Skeletal muscle tissue (tissue), 4 donors: ENCODE results near the gene UNC50. TPM values are rescaled to one million over a fixed set of nuclear protein-coding genes. Genes with fewer than 3 reads are reported as not detected.

ENCODE experiments used
- H3K27ac ChIP-seq: one replicate; pipeline ENCODE4 v1.7.0; 2013; ENCODE audit warnings: mild to moderate bottlenecking, low read depth, low read length, inconsistent platforms
- H3K27me3 ChIP-seq, 3 donors: one replicate each; pipeline ENCODE4 v1.7.0; 2013; ENCODE audit warnings: low read length in 3 of 3; ENCODE audit not compliant: control insufficient read depth in 3 of 3, insufficient read depth in 3 of 3
- H3K36me3 ChIP-seq, 3 donors: one replicate each; pipeline ENCODE4 v1.7.0; 2013; ENCODE audit warnings: low read length in 3 of 3; ENCODE audit not compliant: control insufficient read depth in 3 of 3, insufficient read depth in 3 of 3
- H3K4me1 ChIP-seq, 3 donors: one replicate each; pipeline ENCODE4 v1.7.0; 2013; ENCODE audit warnings: low read length in 3 of 3, mild to moderate bottlenecking in 3 of 3; ENCODE audit not compliant: control insufficient read depth in 3 of 3, insufficient read depth in 3 of 3
- H3K4me3 ChIP-seq, 3 donors: one replicate each; pipeline ENCODE4 v1.7.0; 2013; ENCODE audit warnings: low read length in 3 of 3
- H3K9ac ChIP-seq, 3 donors: one replicate each; pipeline ENCODE4 v1.7.0; 2013; ENCODE audit warnings: low read length in 3 of 3, mild to moderate bottlenecking in 3 of 3, moderate library complexity in 2 of 3, low read depth in 1 of 3
- H3K9me3 ChIP-seq, 3 donors: one replicate each; pipeline ENCODE4 v1.7.0; 2013; ENCODE audit warnings: low read length in 3 of 3; ENCODE audit not compliant: control insufficient read depth in 3 of 3
- total RNA-seq: library from RNA; depleted of rRNA; stranded (reverse); fragments of >200 nt; gene quantifications from one replicate; pipeline ENCODE4 v1.2.3, GENCODE V29; 2014
- donor health status: Osteomylitis.

UNC50 gene
- total RNA-seq, 1 donor from 2014 or later, result 49.1 TPM

- H3K4me1 ChIP-seq, result no peaks in the 10 kb centered on the region
- H3K27ac ChIP-seq, result no peak overlapping the region
- no peak overlapping the region for H3K9ac ChIP-seq
- no peaks in the 10 kb centered on the region for H3K9me3 ChIP-seq
- H3K4me3 ChIP-seq, result no peak overlapping the region
- no peaks in the 10 kb centered on the region for H3K27me3 ChIP-seq
- peaks cover 55 to 73% (median 72%) of the 10 kb centered on the region in 3 donors for H3K36me3 ChIP-seq
These were observed 35.7 kb upstream of the UNC50 start for GRCh38 chr2:98572676-98573075.

GRCh38 chr2:98573426-98573825 is 35.0 kb upstream of the UNC50 start:
- Histone ChIP-seq H3K27me3 (no peaks in the 10 kb centered on the region), H3K4me1 (no peaks in the 10 kb centered on the region), H3K36me3 (peaks cover 55 to 72% (median 72%) of the 10 kb centered on the region in 3 donors), H3K9ac (no peak overlapping the region), H3K9me3 (no peaks in the 10 kb centered on the region), H3K27ac (no peak overlapping the region), H3K4me3 (no peak overlapping the region)

- H3K9ac ChIP-seq, result no peak overlapping the region
- no peak overlapping the region for H3K27ac ChIP-seq
- no peaks in the 10 kb centered on the region for H3K4me1 ChIP-seq
- no peaks in the 10 kb centered on the region for H3K27me3 ChIP-seq
- H3K36me3 ChIP-seq, result peaks cover 31 to 58% (median 55%) of the 10 kb centered on the region in 3 donors
- no peak overlapping the region for H3K4me3 ChIP-seq
- H3K9me3 ChIP-seq, result no peaks in the 10 kb centered on the region
These were observed 31.6 kb upstream of the UNC50 start for GRCh38 chr2:98576666-98577312.

- Histone ChIP-seq H3K27ac (no peak overlapping the region), H3K9me3 (no peaks in the 10 kb centered on the region), H3K36me3 (peaks cover 31 to 61% (median 52%) of the 10 kb centered on the region in 3 donors), H3K4me1 (no peaks in the 10 kb centered on the region), H3K27me3 (no peaks in the 10 kb centered on the region), H3K9ac (no peak overlapping the region), H3K4me3 (no peak overlapping the region)
These were observed 31.1 kb upstream of the UNC50 start for GRCh38 chr2:98577313-98577712.

- H3K27ac ChIP-seq, result no peak overlapping the region
- no peaks in the 10 kb centered on the region for H3K4me1 ChIP-seq
- H3K9ac ChIP-seq, result no peak overlapping the region
- H3K36me3 ChIP-seq, result peaks cover 34 to 60% (median 50%) of the 10 kb centered on the region in 3 donors
- no peaks in the 10 kb centered on the region for H3K27me3 ChIP-seq
- no peak overlapping the region for H3K4me3 ChIP-seq
- no peaks in the 10 kb centered on the region for H3K9me3 ChIP-seq
These were observed 30.2 kb upstream of the UNC50 start for GRCh38 chr2:98578231-98578630.

- H3K27ac ChIP-seq, result no peak overlapping the region
- peak overlapping the region in 1 of 3 donors; percentile 1 for H3K9ac ChIP-seq
- no peaks in the 10 kb centered on the region for H3K9me3 ChIP-seq
- H3K4me1 ChIP-seq, result no peaks in the 10 kb centered on the region
- H3K4me3 ChIP-seq, result no peak overlapping the region
- H3K27me3 ChIP-seq, result no peaks in the 10 kb centered on the region
- H3K36me3 ChIP-seq, result peaks cover 31 to 50% (median 46%) of the 10 kb centered on the region in 3 donors
These were observed 28.5 kb upstream of the UNC50 start for GRCh38 chr2:98579926-98580325.

GRCh38 chr2:98580656-98581284 is 27.6 kb upstream of the UNC50 start:
- H3K9ac ChIP-seq, result no peak overlapping the region
- peaks cover 29 to 45% (median 37%) of the 10 kb centered on the region in 3 donors for H3K36me3 ChIP-seq
- H3K9me3 ChIP-seq, result no peaks in the 10 kb centered on the region
- H3K27ac ChIP-seq, result no peak overlapping the region
- no peak overlapping the region for H3K4me3 ChIP-seq
- no peaks in the 10 kb centered on the region for H3K27me3 ChIP-seq
- H3K4me1 ChIP-seq, result no peaks in the 10 kb centered on the region

GRCh38 chr2:98582523-98582922 is 25.9 kb upstream of the UNC50 start:
- peaks cover 17 to 44% (median 30%) of the 10 kb centered on the region in 3 donors for H3K36me3 ChIP-seq
- no peak overlapping the region for H3K9ac ChIP-seq
- H3K4me3 ChIP-seq, result no peak overlapping the region
- H3K9me3 ChIP-seq, result no peaks in the 10 kb centered on the region
- H3K4me1 ChIP-seq, result no peaks in the 10 kb centered on the region
- H3K27ac ChIP-seq, result no peak overlapping the region
- no peaks in the 10 kb centered on the region for H3K27me3 ChIP-seq

- no peak overlapping the region for H3K4me3 ChIP-seq
- H3K36me3 ChIP-seq, result peaks cover 13 to 38% (median 24%) of the 10 kb centered on the region in 3 donors
- H3K27ac ChIP-seq, result no peak overlapping the region
- H3K9me3 ChIP-seq, result no peaks in the 10 kb centered on the region
- no peaks in the 10 kb centered on the region for H3K4me1 ChIP-seq
- H3K27me3 ChIP-seq, result no peaks in the 10 kb centered on the region
- H3K9ac ChIP-seq, result no peak overlapping the region
These were observed 25.1 kb upstream of the UNC50 start for GRCh38 chr2:98583276-98583675.

GRCh38 chr2:98583816-98584618 is 24.4 kb upstream of the UNC50 start:
- Histone ChIP-seq H3K27me3 (no peaks in the 10 kb centered on the region), H3K4me3 (no peak overlapping the region), H3K27ac (no peak overlapping the region), H3K9me3 (no peaks in the 10 kb centered on the region), H3K9ac (no peak overlapping the region), H3K36me3 (peaks cover 12 to 34% (median 19%) of the 10 kb centered on the region in 3 donors), H3K4me1 (no peaks in the 10 kb centered on the region)
